Loucy (cell line): ENCODE data around the gene ABLIM2.

Experiments used
- CTCF ChIP-seq: fragments of 200-600 bp; sonication (generic); conservative IDR thresholded peaks from 2 replicates; pipeline ENCODE4 v1.5.1; 2014; ENCODE audit warnings: mild to moderate bottlenecking, antibody characterized with exemption, low read length
- EZH2phosphoT487 ChIP-seq: fragments of 200-600 bp; IDR thresholded peaks from 2 replicates; pipeline ENCODE4 v1.6.1; 2018; ENCODE audit warnings: antibody characterized with exemption, mild to moderate bottlenecking, moderate library complexity, borderline replicate concordance

DNA sequence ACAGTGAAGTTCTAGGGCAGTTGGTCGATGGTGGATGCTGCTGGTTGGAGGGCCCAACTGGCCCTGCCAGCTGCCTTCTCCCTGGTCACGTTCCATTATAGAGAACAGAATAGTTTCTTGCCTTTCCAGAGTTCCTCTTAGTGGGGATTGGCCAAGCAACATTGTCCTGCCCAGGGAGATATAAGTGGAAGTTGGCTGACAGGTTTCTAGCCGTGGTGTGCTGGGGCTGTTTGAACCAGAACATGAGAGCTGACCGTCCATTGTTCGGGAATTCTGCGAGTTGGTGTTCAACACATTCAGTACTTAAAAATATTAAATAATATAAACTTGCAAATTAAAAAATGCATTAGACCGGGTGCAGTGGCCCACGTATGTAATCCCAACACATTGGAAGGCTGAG, 215.4 kb downstream of the ABLIM2 start:
- TF ChIP-seq CTCF (no peak), EZH2phosphoT487 (no peak)
